Epithelial cell of esophagus (primary cell): ENCODE data around the gene THAP7.

ENCODE experiments used
- DNase-seq: peaks from one replicate; pipeline ENCODE4 v3.0.0; 2010; ENCODE audit warnings: low read depth
- H3K4me3 ChIP-seq: 2 replicates; pipeline ENCODE4 v1.5.1; 2011; ENCODE audit warnings: mild to moderate bottlenecking, low read length, control low read depth
- CTCF ChIP-seq: IDR thresholded peaks from 2 replicates; pipeline ENCODE4 v1.5.1; 2011; ENCODE audit warnings: low read depth, mild to moderate bottlenecking, low read length, control low read depth, inconsistent platforms; ENCODE audit not compliant: insufficient read depth; ENCODE audit errors: missing control alignments

Gene THAP7

DNA sequence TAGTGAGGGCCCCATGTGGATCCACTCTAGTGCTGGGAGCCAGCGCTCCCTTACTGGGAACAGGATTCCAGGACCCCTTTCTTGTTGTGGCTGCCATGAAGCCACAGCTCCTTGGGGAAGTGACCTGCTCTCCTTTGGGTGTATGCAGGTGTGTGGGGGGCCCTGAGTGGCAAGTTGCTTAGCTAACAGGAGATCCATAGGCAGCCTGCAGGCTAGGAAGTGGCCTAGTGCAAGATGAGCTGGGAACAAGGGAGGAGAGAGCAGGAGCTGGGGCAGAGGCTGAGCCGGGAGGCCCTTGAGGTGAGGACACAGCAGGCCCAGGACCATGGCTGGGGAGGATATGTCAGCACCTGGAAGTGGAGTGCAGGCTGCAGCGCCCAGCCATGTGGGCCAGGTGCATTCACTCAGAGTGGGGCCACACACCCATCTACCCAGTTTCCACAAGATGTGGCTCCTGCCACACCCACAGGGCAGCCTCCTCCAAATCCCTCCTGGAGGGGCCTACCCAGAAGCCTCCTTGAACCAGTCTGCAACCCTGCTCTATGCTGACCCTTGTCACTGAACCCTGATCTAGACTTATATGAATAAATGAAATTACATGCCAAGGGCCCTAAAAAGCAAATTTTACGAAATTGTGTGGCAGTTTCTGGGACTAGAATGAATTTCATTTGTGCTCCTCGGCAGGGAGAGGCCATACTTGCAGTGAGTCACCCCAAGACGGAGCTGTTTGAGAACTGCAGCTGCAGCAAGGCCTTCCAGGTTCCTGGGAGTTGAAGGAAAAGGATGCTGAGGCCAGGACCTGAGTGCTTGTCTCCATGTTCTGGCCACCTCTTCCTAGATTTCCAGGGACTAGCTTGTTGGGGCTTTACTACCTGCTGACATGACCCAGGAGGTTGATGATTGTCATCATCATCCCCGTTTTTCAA, 3.2 kb downstream of the THAP7 start:
- DNase-seq, result peak; percentile 36
- no peak overlapping the region for H3K4me3 ChIP-seq
- no peak for TF ChIP-seq CTCF

- DNase-seq, result no peak
- H3K4me3 ChIP-seq, result no peak overlapping the region
- TF ChIP-seq CTCF, result no peak
Observed at GRCh38 chr22:20997536-20998257, 4.2 kb downstream of the THAP7 start.

- H3K4me3 ChIP-seq, result no peak overlapping the region
- no peak for DNase-seq
- no peak for TF ChIP-seq CTCF
Observed at GRCh38 chr22:20996598-20997535, 5.1 kb downstream of the THAP7 start.

- no peak for TF ChIP-seq CTCF
- DNase-seq, result no peak
- H3K4me3 ChIP-seq, result no peak overlapping the region
Observed at GRCh38 chr22:20996031-20996410, 5.9 kb downstream of the THAP7 start.

GRCh38 chr22:20995329-20996030, 6.4 kb downstream of the THAP7 start:
- no peak for DNase-seq

More at GRCh38 chr22:20995329-20996030, 6.4 kb downstream of the THAP7 start:
- TF ChIP-seq CTCF, result no peak
- no peak overlapping the region for H3K4me3 ChIP-seq
